Activated T-cell treated with anti-CD3 and anti-CD28 coated beads for 1 hour (primary cell): ENCODE data around the gene FSHB.
"Not testable (repeated sequence)": the region's sequence is repeated elsewhere in the genome, so short reads cannot be mapped to it uniquely, and the experiment has no call there.

Source experiments
- DNase-seq: peaks from one replicate; pipeline ENCODE4 v3.0.0-alpha.2; 2020; ENCODE audit warnings: low read depth

The FSHB gene

DNA sequence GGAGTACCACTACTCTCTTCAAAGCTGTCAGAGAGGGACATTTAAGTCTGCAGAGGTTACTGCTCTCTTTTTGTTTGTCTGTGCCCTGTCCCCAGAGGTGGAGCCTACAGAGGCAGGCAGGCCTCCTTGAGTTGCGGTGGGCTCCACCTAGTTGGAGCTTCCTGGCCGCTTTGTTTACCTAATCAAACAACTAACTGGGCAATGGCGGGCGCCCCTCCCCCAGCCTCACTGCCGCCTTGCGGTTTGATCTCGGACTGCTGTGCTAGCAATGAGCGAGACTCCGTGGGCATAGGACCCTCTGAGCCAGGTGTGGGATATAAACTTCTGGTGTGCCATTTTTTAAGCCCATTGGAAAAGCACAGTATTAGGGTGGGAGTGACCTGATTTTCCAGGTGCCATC, 37.8 kb downstream of the FSHB start:
- not testable (repeated sequence) for DNase-seq

DNA sequence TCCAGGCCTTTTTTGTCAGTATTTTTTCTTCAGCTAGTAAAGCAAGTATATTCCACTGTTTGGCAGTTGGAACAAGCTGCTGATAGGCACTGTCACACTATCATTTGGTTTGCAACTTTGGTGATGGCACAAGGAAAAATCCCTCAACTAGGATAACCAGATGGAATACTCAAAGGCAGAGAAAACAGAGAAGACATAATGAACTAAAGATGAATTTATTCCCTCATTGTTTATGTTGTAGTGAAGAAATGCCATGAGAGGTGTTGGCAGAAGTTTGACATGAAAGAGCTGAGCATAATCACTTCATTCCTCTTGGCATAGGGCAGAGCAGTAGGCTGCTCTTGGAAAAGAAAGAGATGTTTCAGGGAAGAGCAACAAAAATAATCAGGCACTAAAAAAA, 39.9 kb downstream of the FSHB start:
- no peak for DNase-seq

GRCh38 chr11:30277176-30277575, 46.4 kb downstream of the FSHB start:
- DNase-seq: no peak

GRCh38 chr11:30279796-30280195, 49.0 kb downstream of the FSHB start:
- no peak for DNase-seq

- DNase-seq: no peak
Measured at GRCh38 chr11:30281476-30282288, 50.9 kb downstream of the FSHB start.

DNA sequence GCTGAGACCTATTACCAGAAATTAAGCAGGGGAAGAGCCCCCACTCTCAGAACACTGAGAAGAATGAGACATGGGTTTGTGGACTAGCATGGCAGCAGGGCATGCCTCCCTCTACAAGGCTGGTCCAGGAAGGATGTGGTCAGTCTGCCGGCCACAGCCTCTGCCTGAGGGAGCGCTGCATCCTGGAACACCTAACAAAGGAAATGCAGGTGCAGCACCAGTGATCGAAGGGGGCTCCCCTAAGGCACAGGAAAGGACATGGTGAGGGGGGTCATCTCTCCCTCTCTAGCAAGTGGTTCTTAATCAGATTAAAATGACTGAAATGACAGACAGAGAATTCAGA, 51.4 kb downstream of the FSHB start:
- DNase-seq: no peak
